HEK293 (cell line): Measurements from ENCODE around the gene TREX2.

Experiments
- CTCF ChIA-PET: fragments of 350-600 bp; formaldehyde crosslinking; extraction: SDS; loops from one replicate; lab custom pipeline; 2021; ENCODE audit warnings: antibody characterized with exemption; lab: Yijun Ruan, JAX
- POLR2A ChIA-PET: fragments of 300-600 bp; formaldehyde crosslinking; extraction: SDS; loops from one replicate; lab custom pipeline; 2020; ENCODE audit warnings: antibody characterized with exemption, inconsistent platforms; lab: Yijun Ruan, JAX
- H3K27ac ChIP-seq: fragments of 200-500 bp; sonication (Bioruptor generic); 2 replicates; pipeline ENCODE4 v1.5.1; 2014; ENCODE audit warnings: low read depth, low read length, control low read depth, inconsistent platforms; ENCODE audit errors: extremely low read depth
- H3K36me3 ChIP-seq, 2 experiments: fragments of 200-500 bp in 1 of 2; sonication (Bioruptor generic) in 1 of 2; 1 replicate in 1 of 2; 2 replicates in 1 of 2; pipeline ENCODE4 v1.5.1; 2014 to 2017; ENCODE audit warnings: inconsistent platforms in 2 of 2, low read length in 2 of 2; ENCODE audit not compliant: control insufficient read depth in 2 of 2, insufficient read depth in 1 of 2
- H3K4me1 ChIP-seq: fragments of 200-500 bp; sonication (Bioruptor generic); 2 replicates; pipeline ENCODE4 v1.5.1; 2014; ENCODE audit warnings: mild to moderate bottlenecking, low read length, inconsistent platforms; ENCODE audit not compliant: control insufficient read depth, insufficient read depth
- H3K4me3 ChIP-seq: 2 replicates; pipeline ENCODE4 v1.5.1; 2011; ENCODE audit warnings: low read depth, mild to moderate bottlenecking, control low read depth, low read length, moderate library complexity
- H3K9me3 ChIP-seq: fragments of 200-500 bp; sonication (Bioruptor generic); 2 replicates; pipeline ENCODE4 v1.5.1; 2014; ENCODE audit warnings: low read depth, low read length, inconsistent platforms; ENCODE audit not compliant: control insufficient read depth, insufficient read depth
- ATF2 ChIP-seq: fragments of 450-650 bp; formaldehyde crosslinking; IDR thresholded peaks from 2 replicates; pipeline ENCODE4 v1.5.1; 2016; ENCODE audit warnings: missing biosample characterization, missing genetic modification characterization, low read depth
- MEIS1 ChIP-seq: sonication (generic); formaldehyde crosslinking; IDR thresholded peaks from 2 replicates; pipeline ENCODE4 v1.8.1; 2022; ENCODE audit warnings: missing genetic modification reagents, mild to moderate bottlenecking, borderline replicate concordance
- PBX3 ChIP-seq: sonication (generic); formaldehyde crosslinking; IDR thresholded peaks from 2 replicates; pipeline ENCODE4 v1.8.1; 2022; ENCODE audit warnings: mild to moderate bottlenecking, moderate library complexity, missing genetic modification reagents
- ZBTB11 ChIP-seq: fragments of 450-650 bp; formaldehyde crosslinking; conservative IDR thresholded peaks from 2 replicates; pipeline ENCODE4 v1.5.1; 2016; ENCODE audit warnings: low read depth, missing biosample characterization, missing genetic modification characterization
- ZNF10 ChIP-seq: fragments of 450-650 bp; formaldehyde crosslinking; IDR thresholded peaks from 2 replicates; pipeline ENCODE4 v1.5.1; 2017; ENCODE audit warnings: missing biosample characterization, missing genetic modification characterization
- ZNF354C ChIP-seq: fragments of 450-650 bp; formaldehyde crosslinking; IDR thresholded peaks from 2 replicates; pipeline ENCODE4 v1.5.1; 2016; ENCODE audit warnings: missing biosample characterization, missing genetic modification characterization, low read depth, borderline replicate concordance
- ZNF362 ChIP-seq: fragments of 450-650 bp; formaldehyde crosslinking; IDR thresholded peaks from 2 replicates; pipeline ENCODE4 v1.5.1; 2016; ENCODE audit warnings: missing biosample characterization, missing genetic modification characterization
- ZNF48 ChIP-seq: fragments of 450-650 bp; formaldehyde crosslinking; IDR thresholded peaks from 2 replicates; pipeline ENCODE4 v1.5.1; 2016; ENCODE audit warnings: missing biosample characterization, missing genetic modification characterization
- ZNF501 ChIP-seq: fragments of 450-650 bp; formaldehyde crosslinking; IDR thresholded peaks from 2 replicates; pipeline ENCODE4 v1.5.1; 2016; ENCODE audit warnings: missing biosample characterization, missing genetic modification characterization
- ZNF529 ChIP-seq: fragments of 450-650 bp; formaldehyde crosslinking; IDR thresholded peaks from 2 replicates; pipeline ENCODE4 v1.5.1; 2017; ENCODE audit warnings: missing genetic modification characterization, missing biosample characterization; ENCODE audit not compliant: insufficient replicate concordance
- ZSCAN16 ChIP-seq: fragments of 450-650 bp; formaldehyde crosslinking; IDR thresholded peaks from 2 replicates; pipeline ENCODE4 v1.5.1; 2016; ENCODE audit warnings: missing biosample characterization, missing genetic modification characterization

The TREX2 gene

GRCh38 chrX:153491918-153492317, 46.1 kb upstream of the TREX2 start (continued):
- no peak for TF ChIP-seq ZNF48

GRCh38 chrX:153491351-153491914, 45.6 kb upstream of the TREX2 start:
- H3K27ac ChIP-seq = no peak overlapping the region
- TF ChIP-seq ZNF501 (tag by site-specific recombination) (no peak), ZBTB11 (tag by site-specific recombination) (no peak), ZSCAN16 (tag by site-specific recombination) (no peak), ZNF354C (tag by site-specific recombination) (no peak)
- ChIA-PET CTCF (interaction anchor here (0.7 to 5.3 kb wide), 5 partner anchors 15 to 175 kb away, joined by 3 to 30 read pairs (median 5); partner anchors contain the start of gene HAUS7), POLR2A (interaction anchor here (0.6 kb wide), 1 partner anchor 21 kb away, joined by 3 read pairs; no protein-coding TSS in a partner anchor)
- H3K36me3 ChIP-seq = no peaks in the 10 kb centered on the region
- no peak overlapping the region for H3K4me3 ChIP-seq
- no peaks in the 10 kb centered on the region for H3K9me3 ChIP-seq
- H3K4me1 ChIP-seq = no peaks in the 10 kb centered on the region

GRCh38 chrX:153490217-153490930, 44.5 kb upstream of the TREX2 start:
- no peak overlapping the region for H3K4me3 ChIP-seq
- CTCF ChIA-PET = interaction anchor here (0.5 to 5.3 kb wide), 5 partner anchors 16 to 64 kb away, joined by 4 to 30 read pairs (median 5); partner anchors contain the start of gene HAUS7

More at GRCh38 chrX:153490217-153490930, 44.5 kb upstream of the TREX2 start:
- no peak for TF ChIP-seq ZNF529 (tag by site-specific recombination)
- TF ChIP-seq PBX3 (CRISPR knock-in tag) = 0 out of 2 replicates have a peak, but pooled peaks have one; percentile 34
- no peak for TF ChIP-seq ATF2
- TF ChIP-seq ZNF362 (tag by site-specific recombination) = no peak
- TF ChIP-seq MEIS1 (CRISPR knock-in tag) = no peak
- no peak for TF ChIP-seq ZNF10 (tag by site-specific recombination)
- POLR2A ChIA-PET = no interaction called here
- Histone ChIP-seq H3K4me1 (no peaks in the 10 kb centered on the region), H3K27ac (no peak overlapping the region), H3K9me3 (no peaks in the 10 kb centered on the region), H3K36me3 (no peaks in the 10 kb centered on the region)
